K562 (cell line): ENCODE measurements around the gene PITRM1. TPM values are rescaled to one million over a fixed set of nuclear protein-coding genes. Genes with fewer than 3 reads are reported as not detected.

Experiments used
- MEF2D ChIP-seq: conservative IDR thresholded peaks from 2 replicates; pipeline ENCODE4 v1.6.1; 2016; ENCODE audit warnings: low read depth, missing genetic modification characterization, missing compliant biosample characterization
- POLR2AphosphoS5 ChIP-seq: IDR thresholded peaks from 2 replicates; pipeline ENCODE4 v1.6.1; 2011; ENCODE audit warnings: mild to moderate bottlenecking, low read depth, low read length, moderate library complexity; ENCODE audit not compliant: control insufficient read depth, insufficient read depth
- SMARCB1 ChIP-seq: IDR thresholded peaks from 2 replicates; pipeline ENCODE4 v1.6.1; 2011; ENCODE audit warnings: improper control_type of control experiment, low read depth; ENCODE audit not compliant: insufficient read length
- TOE1 ChIP-seq, 2 experiments: fragments of 450-650 bp in 1 of 2; sonication (generic) in 1 of 2; formaldehyde crosslinking in 1 of 2; IDR thresholded peaks; 2 replicates each; pipeline versions ENCODE4 v1.7.1 to v1.8.0; 2016 to 2022; ENCODE audit warnings: borderline replicate concordance in 2 of 2, mild to moderate bottlenecking in 2 of 2, antibody characterized with exemption in 1 of 2, inconsistent platforms in 1 of 2, low read depth in 1 of 2, missing genetic modification reagents in 1 of 2, moderate library complexity in 1 of 2
- polyA plus RNA-seq, 8 experiments: library from polyadenylated mRNA; depleted of rRNA in 4 of 8; stranded (reverse) in 5 of 8; unstranded in 3 of 8; fragments of >200 nt; fragmentation: Nextera tagmentation in 2 of 8; fragmentation: Illumina TruSeq in 1 of 8; extraction: Ambion mirVana in 2 of 8; extraction: Trizol in 1 of 8; gene quantifications; 2 replicates each; pipeline versions ENCODE4 v1.2.1 to v1.2.3, GENCODE V29; 2011 to 2014; ENCODE audit warnings: inconsistent platforms in 1 of 8, missing spikeins in 1 of 8
- total RNA-seq, 7 experiments: library from RNA; depleted of rRNA in 6 of 7; stranded (reverse); fragments of >200 nt in 6 of 7; fragmentation: Illumina TruSeq in 2 of 7; extraction: Trizol in 2 of 7; gene quantifications; 2 replicates each; pipeline versions ENCODE4 v1.2.1 to v1.2.3, GENCODE V29; 2011 to 2021; ENCODE audit warnings: low replicate concordance in 1 of 7
- TF ChIP-seq, protein P1 (sequence below), 2 experiments: fragments of 450-650 bp; IDR thresholded peaks; 2 replicates each; pipeline ENCODE4 v1.6.1; 2016; ENCODE audit warnings: mild to moderate bottlenecking in 2 of 2, borderline replicate concordance in 1 of 2, low read depth in 1 of 2, moderate library complexity in 1 of 2

The PITRM1 gene
- total and polyA plus RNA-seq, 9 of the 15 experiments (the other 6 are each of a cell fraction or from before 2014, with no cell fraction given) = 21.1 to 70.4 (median 39.7) TPM

DNA sequence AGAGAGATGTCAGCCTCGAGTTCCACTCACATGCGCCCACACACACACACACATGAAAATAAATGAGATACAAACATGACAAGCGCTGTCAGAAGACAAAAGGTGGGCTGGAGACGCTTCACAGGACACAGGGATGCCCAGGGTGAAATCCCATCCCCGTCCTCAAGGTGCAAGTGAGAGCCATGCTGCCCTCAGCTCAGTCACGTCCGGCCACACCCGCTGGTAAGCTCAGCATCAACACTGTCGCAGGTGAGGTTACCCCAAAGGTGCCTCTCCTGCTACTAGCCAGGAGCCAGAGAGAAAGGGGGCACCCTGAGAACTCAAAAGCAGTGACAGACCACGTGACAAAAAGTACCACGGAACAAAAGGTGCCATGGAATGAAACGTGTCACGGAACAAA, 22.2 kb downstream of the PITRM1 start (continued):
- TF ChIP-seq, protein P1, sequence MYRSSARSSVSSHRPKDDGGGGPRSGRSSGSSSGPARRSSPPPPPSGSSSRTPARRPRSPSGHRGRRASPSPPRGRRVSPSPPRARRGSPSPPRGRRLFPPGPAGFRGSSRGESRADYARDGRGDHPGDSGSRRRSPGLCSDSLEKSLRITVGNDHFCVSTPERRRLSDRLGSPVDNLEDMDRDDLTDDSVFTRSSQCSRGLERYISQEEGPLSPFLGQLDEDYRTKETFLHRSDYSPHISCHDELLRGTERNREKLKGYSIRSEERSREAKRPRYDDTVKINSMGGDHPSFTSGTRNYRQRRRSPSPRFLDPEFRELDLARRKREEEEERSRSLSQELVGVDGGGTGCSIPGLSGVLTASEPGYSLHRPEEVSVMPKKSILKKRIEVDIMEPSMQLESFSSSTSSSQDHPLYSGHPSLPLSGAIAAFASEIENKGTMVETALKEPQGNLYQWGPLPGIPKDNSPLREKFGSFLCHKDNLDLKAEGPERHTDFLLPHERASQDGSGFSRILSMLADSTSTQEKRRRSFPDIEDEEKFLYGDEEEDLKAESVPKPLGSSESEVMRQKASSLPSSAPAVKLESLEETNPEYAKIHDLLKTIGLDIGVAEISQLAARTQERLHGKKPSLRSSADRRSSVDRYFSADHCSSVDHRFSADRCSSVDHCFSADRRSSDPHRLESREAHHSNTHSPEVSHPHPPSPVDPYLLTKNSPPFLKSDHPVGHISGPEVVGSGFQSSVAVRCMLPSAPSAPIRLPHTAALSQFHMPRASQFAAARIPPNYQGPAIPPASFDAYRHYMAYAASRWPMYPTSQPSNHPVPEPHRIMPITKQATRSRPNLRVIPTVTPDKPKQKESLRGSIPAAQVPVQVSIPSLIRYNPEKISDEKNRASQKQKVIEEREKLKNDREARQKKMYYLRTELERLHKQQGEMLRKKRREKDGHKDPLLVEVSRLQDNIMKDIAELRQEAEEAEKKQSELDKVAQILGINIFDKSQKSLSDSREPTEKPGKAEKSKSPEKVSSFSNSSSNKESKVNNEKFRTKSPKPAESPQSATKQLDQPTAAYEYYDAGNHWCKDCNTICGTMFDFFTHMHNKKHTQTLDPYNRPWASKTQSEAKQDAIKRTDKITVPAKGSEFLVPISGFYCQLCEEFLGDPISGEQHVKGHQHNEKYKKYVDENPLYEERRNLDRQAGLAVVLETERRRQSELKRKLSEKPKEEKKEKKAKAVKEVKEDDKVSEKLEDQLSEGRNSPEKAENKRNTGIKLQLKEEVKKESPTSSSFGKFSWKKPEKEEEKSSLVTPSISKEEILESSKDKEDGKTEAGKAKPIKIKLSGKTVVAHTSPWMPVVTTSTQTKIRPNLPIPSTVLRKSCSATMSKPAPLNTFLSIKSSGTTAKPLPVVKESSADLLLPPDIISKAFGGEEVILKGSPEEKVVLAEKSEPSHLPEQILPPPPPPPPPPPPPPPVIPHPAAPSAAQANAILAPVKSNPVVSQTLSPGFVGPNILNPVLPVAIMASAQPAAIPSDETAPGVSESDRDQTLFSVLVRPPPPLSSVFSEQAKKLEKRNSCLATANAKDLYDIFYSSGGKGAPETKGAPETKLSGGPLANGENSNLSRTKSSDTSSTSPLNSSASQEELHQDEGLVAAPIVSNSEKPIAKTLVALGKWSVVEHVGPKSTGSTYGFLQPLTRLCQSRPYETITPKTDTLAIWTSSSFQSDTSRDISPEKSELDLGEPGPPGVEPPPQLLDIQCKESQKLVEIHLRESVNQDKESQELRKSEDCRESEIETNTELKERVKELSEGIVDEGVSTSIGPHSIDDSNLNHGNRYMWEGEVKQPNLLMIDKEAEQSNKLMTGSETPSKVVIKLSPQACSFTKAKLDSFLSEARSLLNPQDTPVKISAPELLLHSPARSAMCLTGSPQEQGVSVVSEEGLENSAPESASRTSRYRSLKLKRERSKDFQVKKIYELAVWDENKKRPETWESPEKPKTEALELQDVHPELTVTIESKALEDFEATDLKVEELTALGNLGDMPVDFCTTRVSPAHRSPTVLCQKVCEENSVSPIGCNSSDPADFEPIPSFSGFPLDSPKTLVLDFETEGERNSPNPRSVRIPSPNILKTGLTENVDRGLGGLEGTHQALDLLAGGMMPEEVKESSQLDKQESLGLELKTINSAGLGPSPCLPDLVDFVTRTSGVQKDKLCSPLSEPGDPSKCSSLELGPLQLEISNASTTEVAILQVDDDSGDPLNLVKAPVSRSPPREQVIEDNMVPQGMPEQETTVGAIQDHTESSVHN (IDR thresholded peaks at IDR 0.05; ENCODE audit: borderline replicate concordance in 1 of 2, low read depth in 1 of 2) = no peak
- TF ChIP-seq MEF2D (tag) (no peak), POLR2AphosphoS5 (no peak), TOE1 (IDR thresholded peaks at IDR 0.05; ENCODE audit: borderline replicate concordance) (no peak), TOE1 (CRISPR knock-in tag; IDR thresholded peaks at IDR 0.05; ENCODE audit: borderline replicate concordance, low read depth) (no peak), SMARCB1 (no peak)
- TF ChIP-seq, all 486 proteins: peak for 0
